Body of pancreas (tissue), 4 donors: ENCODE results near the gene GRIP1.

Experiments used
- CTCF ChIP-seq, 7 experiments: fragments of 450-650 bp in 4 of 7; fragments of 200-600 bp in 3 of 7; sonication (generic) in 3 of 7; IDR thresholded peaks; one replicate each; pipeline ENCODE4 v1.5.1; 2016 to 2019; ENCODE audit warnings: antibody characterized with exemption in 7 of 7
- POLR2A ChIP-seq, 3 donors: fragments of 450-650 bp; IDR thresholded peaks; one replicate each; pipeline ENCODE4 v1.6.1; 2016; ENCODE audit warnings: antibody characterized with exemption in 3 of 3, mild to moderate bottlenecking in 2 of 3

GRCh38 chr12:66636771-66637170, 42.1 kb downstream of the GRIP1 start:
- TF ChIP-seq POLR2A (IDR thresholded peaks at IDR 0.05) (no peak), CTCF (IDR thresholded peaks at IDR 0.05) (no peak)
